IMR-90 (cell line): ENCODE measurements around the gene GALR2. TPM values are rescaled to one million over a fixed set of nuclear protein-coding genes. Genes with fewer than 3 reads are reported as not detected.

Experiments
- ATAC-seq: fragments of 200-7000 bp; cut with Tn5 transposase; 2 replicates; pipeline ENCODE4 v1.9.1; 2020; ENCODE audit warnings: low read depth, mild to moderate bottlenecking, moderate library complexity
- BruUV-seq: library from RNA; stranded (reverse); fragments of 400-500 nt; replicated peaks from 2 replicates; lab custom pipeline; 2021; lab: Mats Ljungman, UMichigan
- CTCF ChIA-PET: fragments of 300-600 bp; formaldehyde crosslinking; extraction: SDS; loops from one replicate; lab custom pipeline; 2021; ENCODE audit warnings: antibody characterized with exemption; lab: Yijun Ruan, JAX
- POLR2A ChIA-PET: fragments of 300-600 bp; sonication (Branson Sonifier 250); formaldehyde crosslinking; loops from one replicate; lab custom pipeline; 2022; ENCODE audit warnings: antibody characterized with exemption; ENCODE audit not compliant: unreplicated experiment; lab: Charles Lee
- DNase-seq: peaks from one replicate; pipeline ENCODE4 v3.0.0; 2013
- H2AFZ ChIP-seq: replicated peaks from 2 replicates; pipeline ENCODE3; 2013; ENCODE audit warnings: low read length, mild to moderate bottlenecking; ENCODE audit not compliant: poor library complexity
- H2AK5ac ChIP-seq: 2 replicates; pipeline ENCODE4 v1.6.1; 2013; ENCODE audit warnings: low read depth, low read length, inconsistent platforms
- H2AK9ac ChIP-seq: replicated peaks from 2 replicates; pipeline ENCODE3; 2013; ENCODE audit warnings: mild to moderate bottlenecking, low read depth, low read length, moderate library complexity; ENCODE audit not compliant: poor library complexity
- H2BK120ac ChIP-seq: 2 replicates; pipeline ENCODE4 v1.6.1; 2013; ENCODE audit warnings: low read depth, low read length, inconsistent platforms
- H2BK15ac ChIP-seq: 3 replicates; pipeline ENCODE4 v1.6.1; 2013; ENCODE audit warnings: low read depth, low read length, inconsistent platforms
- H2BK20ac ChIP-seq: 2 replicates; pipeline ENCODE4 v1.6.1; 2013; ENCODE audit warnings: low read depth, mild to moderate bottlenecking, inconsistent platforms, low read length, moderate library complexity
- H2BK5ac ChIP-seq: 2 replicates; pipeline ENCODE4 v1.6.1; 2013; ENCODE audit warnings: mild to moderate bottlenecking, low read depth, low read length, inconsistent platforms; ENCODE audit not compliant: poor library complexity, severe bottlenecking
- H3K14ac ChIP-seq: replicated peaks from 2 replicates; pipeline ENCODE4 v1.6.1; 2013; ENCODE audit warnings: low read depth, low read length, inconsistent platforms
- H3K18ac ChIP-seq: 2 replicates; pipeline ENCODE4 v1.6.1; 2013; ENCODE audit warnings: low read depth, low read length, control low read depth
- H3K23ac ChIP-seq: 2 replicates; pipeline ENCODE4 v1.6.1; 2013; ENCODE audit warnings: low read depth, low read length, inconsistent platforms
- H3K27ac ChIP-seq: 2 replicates; pipeline ENCODE4 v1.5.1; 2013; ENCODE audit warnings: mild to moderate bottlenecking, control low read depth, low read length; ENCODE audit not compliant: insufficient read depth
- H3K27me3 ChIP-seq: 2 replicates; pipeline ENCODE4 v1.6.1; 2013; ENCODE audit warnings: low read length; ENCODE audit not compliant: control insufficient read depth, insufficient read depth
- H3K36me3 ChIP-seq: 2 replicates; pipeline ENCODE4 v1.6.1; 2013; ENCODE audit warnings: low read length, mixed read lengths; ENCODE audit not compliant: control insufficient read depth, insufficient read depth
- H3K4ac ChIP-seq: 2 replicates; pipeline ENCODE4 v1.6.1; 2013; ENCODE audit warnings: low read depth, low read length, inconsistent platforms
- H3K4me1 ChIP-seq: 2 replicates; pipeline ENCODE4 v1.6.1; 2013; ENCODE audit warnings: low read length, mixed read lengths; ENCODE audit not compliant: control insufficient read depth, insufficient read depth
- H3K4me2 ChIP-seq: 2 replicates; pipeline ENCODE4 v1.6.1; 2013; ENCODE audit warnings: low read depth, mild to moderate bottlenecking, control low read depth, low read length, moderate library complexity
- H3K4me3 ChIP-seq: 2 replicates; pipeline ENCODE4 v1.5.1; 2013; ENCODE audit warnings: low read depth, mild to moderate bottlenecking, control low read depth, low read length, moderate library complexity; ENCODE audit not compliant: insufficient read depth
- H3K56ac ChIP-seq: 2 replicates; pipeline ENCODE4 v1.6.1; 2013; ENCODE audit warnings: low read length, inconsistent platforms; ENCODE audit not compliant: insufficient read depth; ENCODE audit errors: extremely low read depth
- H3K79me1 ChIP-seq, 2 experiments: 2 replicates each; pipeline ENCODE4 v1.6.1; 2013; ENCODE audit warnings: low read length in 2 of 2, inconsistent platforms in 1 of 2, low read depth in 1 of 2
- H3K9ac ChIP-seq: 2 replicates; pipeline ENCODE4 v1.6.1; 2013; ENCODE audit warnings: low read depth, low read length, control low read depth
- H3K9me1 ChIP-seq: 2 replicates; pipeline ENCODE4 v1.6.1; 2013; ENCODE audit warnings: low read length, inconsistent platforms; ENCODE audit not compliant: insufficient read depth
- H3K9me3 ChIP-seq: 2 replicates; pipeline ENCODE4 v1.6.1; 2013; ENCODE audit warnings: low read length; ENCODE audit not compliant: control insufficient read depth, insufficient read depth
- H4K20me1 ChIP-seq: 2 replicates; pipeline ENCODE4 v1.6.1; 2013; ENCODE audit warnings: low read length, inconsistent platforms; ENCODE audit not compliant: insufficient read depth
- H4K5ac ChIP-seq: 2 replicates; pipeline ENCODE4 v1.6.1; 2013; ENCODE audit warnings: mild to moderate bottlenecking, low read depth, low read length, control low read depth
- H4K8ac ChIP-seq, 2 experiments: 2 replicates each; pipeline ENCODE4 v1.6.1; 2013; ENCODE audit warnings: low read depth in 2 of 2, low read length in 2 of 2, control low read depth in 1 of 2, inconsistent platforms in 1 of 2
- H4K91ac ChIP-seq: 2 replicates; pipeline ENCODE4 v1.6.1; 2013; ENCODE audit warnings: low read depth, low read length, inconsistent platforms; ENCODE audit not compliant: insufficient read depth
- MAFK ChIP-seq: IDR thresholded peaks from 2 replicates; pipeline ENCODE4 v1.6.1; 2012; ENCODE audit warnings: low read depth, low read length, improper control_type of control experiment
- SMC3 ChIP-seq: fragments of 150-350 bp; IDR thresholded peaks from 2 replicates; pipeline ENCODE4 v1.6.1; 2016; ENCODE audit warnings: low read depth, mild to moderate bottlenecking, antibody characterized with exemption, low read length, moderate library complexity
- WGBS, 2 experiments: methylation state at CpG; one replicate each; pipeline versions ENCODE4 v1.1.5 to v1.1.7; 2013; ENCODE audit warnings: missing lambda C conversion rate in 2 of 2; ENCODE audit not compliant: insufficient read length in 1 of 2; ENCODE audit errors: extremely low coverage in 2 of 2; 5-methylcytosine and 5-hydroxymethylcytosine counted together
- dilution Hi-C: fragments of 300-500 bp; cut with HindIII; formaldehyde crosslinking; loops from one replicate; pipeline ENCODE4 v1.14.3; 2018; ENCODE audit warnings: low sequenced_read_pairs; ENCODE audit not compliant: unreplicated experiment
- in situ Hi-C: fragments of 300-500 bp; cut with MboI; formaldehyde crosslinking; loops from 3 replicates; pipeline ENCODE4 v1.14.3; 2019; ENCODE audit warnings: low sequenced_read_pairs, inconsistent platforms, mixed read lengths
- intact Hi-C: fragments of 100-400 bp; cut with micrococcal nuclease; formaldehyde crosslinking; loops from 2 replicates; pipeline ENCODE4 v1.10.0; 2022
- polyA plus RNA-seq, 3 experiments: library from polyadenylated mRNA; depleted of rRNA; stranded (reverse); fragments of >200 nt; gene quantifications; 2 replicates each; pipeline ENCODE4 v1.2.3, GENCODE V29; 2012; ENCODE audit warnings: low replicate concordance in 1 of 3
- total RNA-seq: library from RNA; depleted of rRNA; stranded (reverse); fragments of >200 nt; gene quantifications from 2 replicates; pipeline ENCODE4 v1.2.3, GENCODE V29; 2012

Gene GALR2
- total and polyA plus RNA-seq, 2 of the 4 experiments (the other 2 are of a cell fraction) = 0.07 TPM; not detected in 1

- Histone ChIP-seq H3K4me3 (no peak overlapping the region), H3K27me3 (peaks cover 16% of the 10 kb centered on the region), H3K79me1 (no peaks in the 10 kb centered on the region), H3K4ac (no peak overlapping the region), H2BK20ac (no peak overlapping the region), H3K9me3 (no peaks in the 10 kb centered on the region), H3K56ac (no peak overlapping the region), H4K20me1 (no peaks in the 10 kb centered on the region), H2BK5ac (no peak overlapping the region), H3K9me1 (no peaks in the 10 kb centered on the region), H2AK9ac (no peak overlapping the region), H3K27ac (no peak overlapping the region), H3K36me3 (no peaks in the 10 kb centered on the region), H4K5ac (no peak overlapping the region), H2BK120ac (no peak overlapping the region), H2AK5ac (no peak overlapping the region), H4K91ac (no peak overlapping the region), H3K23ac (no peak overlapping the region), H3K14ac (no peak overlapping the region), H3K4me2 (no peak overlapping the region), H2BK15ac (no peak overlapping the region), H3K18ac (no peak overlapping the region), H4K8ac (no peak overlapping the region), H3K9ac (no peak overlapping the region), H3K4me1 (peaks cover 3% of the 10 kb centered on the region; the same call in 1 of the 2 replicates), H2AFZ (no peak overlapping the region)
- intact Hi-C loops (no loop called here), in situ Hi-C loops (no loop called here), dilution Hi-C loops (no loop called here)
- ATAC-seq (no peak), DNase-seq (no peak)
- ChIA-PET POLR2A (no interaction called here), CTCF (interaction anchor here (0.6 to 4.0 kb wide), 2 partner anchors 156 to 162 kb away, joined by 3 to 27 read pairs; no protein-coding TSS in a partner anchor)
- BruUV-seq = no TSS peak
- WGBS, 2 experiments = 50% methylated on average over 3 of the region's 9 CpGs; no CpG with 5 or more reads in 1 of the 2 experiments
- TF ChIP-seq SMC3 (no peak), MAFK (no peak)
Measured at GRCh38 chr17:76123749-76124581, 49.4 kb downstream of the GALR2 start.
